BJ (cell line): Measurements from ENCODE around the gene SNX1. TPM values are rescaled to one million over a fixed set of nuclear protein-coding genes. Genes with fewer than 3 reads are reported as not detected.

ENCODE experiments used
- CTCF ChIA-PET: fragments of 350-600 bp; formaldehyde crosslinking; extraction: SDS; loops from one replicate; lab custom pipeline; 2021; ENCODE audit warnings: antibody characterized with exemption, inconsistent platforms; lab: Yijun Ruan, JAX
- POLR2A ChIA-PET: fragments of 300-600 bp; sonication (Branson Sonifier 250); formaldehyde crosslinking; extraction: SDS; loops from one replicate; lab custom pipeline; 2021; ENCODE audit warnings: antibody characterized with exemption; lab: Charles Lee
- DNase-seq: peaks from one replicate; pipeline ENCODE4 v3.0.0-alpha.2; 2011; ENCODE audit warnings: low read depth
- H3K27me3 ChIP-seq: 2 replicates; pipeline ENCODE4 v1.6.0; 2011; ENCODE audit warnings: low read length; ENCODE audit not compliant: control insufficient read depth, insufficient read depth
- H3K36me3 ChIP-seq: 2 replicates; pipeline ENCODE4 v1.5.1; 2011; ENCODE audit warnings: low read length; ENCODE audit not compliant: control insufficient read depth, insufficient read depth
- H3K4me3 ChIP-seq: 2 replicates; pipeline ENCODE4 v1.5.1; 2011; ENCODE audit warnings: low read depth, mild to moderate bottlenecking, control low read depth, low read length
- polyA plus RNA-seq: library from polyadenylated mRNA; depleted of rRNA; stranded (reverse); fragments of >200 nt; gene quantifications from 2 replicates; pipeline ENCODE4 v1.2.3, GENCODE V29; 2011
- TF ChIP-seq, protein P1 (sequence below): IDR thresholded peaks from 2 replicates; pipeline ENCODE4 v1.5.1; 2011; ENCODE audit warnings: low read depth, mild to moderate bottlenecking, control low read depth, inconsistent platforms, low read length, moderate library complexity; ENCODE audit not compliant: insufficient read depth

The SNX1 gene
- polyA plus RNA-seq, 1 experiment, result 57.5 TPM

DNA sequence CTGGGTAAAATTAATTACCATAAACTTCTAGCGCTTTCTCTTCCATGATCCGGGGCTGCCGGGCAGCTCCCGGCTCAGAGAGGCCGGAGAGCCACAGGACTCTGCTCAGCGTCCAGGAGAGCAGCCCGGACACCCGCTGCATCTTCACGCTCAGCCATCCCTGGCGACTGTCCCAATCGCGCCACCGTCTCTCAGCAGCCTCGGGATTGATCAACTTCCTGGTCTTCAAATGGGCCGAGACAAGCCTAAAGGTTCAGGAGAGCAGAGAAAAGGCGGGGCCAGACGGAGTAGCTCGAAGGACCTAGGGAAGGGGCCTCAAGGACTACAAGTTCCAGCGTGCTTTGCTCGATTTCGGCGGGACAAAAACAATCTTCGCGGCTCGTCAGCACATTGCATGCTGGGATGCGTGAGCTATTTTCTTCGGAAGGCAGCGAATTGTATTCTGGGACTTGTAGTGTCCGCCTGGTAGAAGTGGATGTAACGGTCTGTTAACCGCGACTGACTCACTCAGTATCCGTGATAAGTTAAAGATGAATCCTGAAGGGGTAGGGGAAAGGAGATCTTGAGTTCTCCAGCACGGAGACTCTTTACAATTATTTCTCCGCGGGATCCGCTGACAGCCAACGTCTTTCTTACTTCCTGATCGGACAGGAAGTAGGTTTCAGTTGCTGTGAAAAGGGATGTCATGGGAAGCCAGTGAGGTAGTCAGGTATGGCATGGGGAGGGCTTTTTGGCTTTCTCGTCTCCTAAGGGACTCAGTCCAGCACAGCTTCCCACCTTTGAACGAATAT, 2.0 kb upstream of the SNX1 start, which contains the start of gene CIAO2A:
TSS of gene CIAO2A (minus strand) at position 212 of the 791 bp plus-strand sequence. CDS start at position 142, 70 bp downstream.
- H3K36me3 ChIP-seq, result no peaks in the 10 kb centered on the region; the same call in 1 of the 2 replicates
- peak; percentile 96 for DNase-seq
- ChIA-PET CTCF (interaction anchor here (0.7 to 1.3 kb wide), 5 partner anchors 15 to 62 kb away, joined by 3 to 4 read pairs (median 3); no protein-coding TSS in a partner anchor), POLR2A (no interaction called here)
- no peaks in the 10 kb centered on the region for H3K27me3 ChIP-seq
- H3K4me3 ChIP-seq, result peak within 1 kb of the TSS; percentile 66
- TF ChIP-seq, protein P1, sequence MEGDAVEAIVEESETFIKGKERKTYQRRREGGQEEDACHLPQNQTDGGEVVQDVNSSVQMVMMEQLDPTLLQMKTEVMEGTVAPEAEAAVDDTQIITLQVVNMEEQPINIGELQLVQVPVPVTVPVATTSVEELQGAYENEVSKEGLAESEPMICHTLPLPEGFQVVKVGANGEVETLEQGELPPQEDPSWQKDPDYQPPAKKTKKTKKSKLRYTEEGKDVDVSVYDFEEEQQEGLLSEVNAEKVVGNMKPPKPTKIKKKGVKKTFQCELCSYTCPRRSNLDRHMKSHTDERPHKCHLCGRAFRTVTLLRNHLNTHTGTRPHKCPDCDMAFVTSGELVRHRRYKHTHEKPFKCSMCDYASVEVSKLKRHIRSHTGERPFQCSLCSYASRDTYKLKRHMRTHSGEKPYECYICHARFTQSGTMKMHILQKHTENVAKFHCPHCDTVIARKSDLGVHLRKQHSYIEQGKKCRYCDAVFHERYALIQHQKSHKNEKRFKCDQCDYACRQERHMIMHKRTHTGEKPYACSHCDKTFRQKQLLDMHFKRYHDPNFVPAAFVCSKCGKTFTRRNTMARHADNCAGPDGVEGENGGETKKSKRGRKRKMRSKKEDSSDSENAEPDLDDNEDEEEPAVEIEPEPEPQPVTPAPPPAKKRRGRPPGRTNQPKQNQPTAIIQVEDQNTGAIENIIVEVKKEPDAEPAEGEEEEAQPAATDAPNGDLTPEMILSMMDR, result no peak

DNA sequence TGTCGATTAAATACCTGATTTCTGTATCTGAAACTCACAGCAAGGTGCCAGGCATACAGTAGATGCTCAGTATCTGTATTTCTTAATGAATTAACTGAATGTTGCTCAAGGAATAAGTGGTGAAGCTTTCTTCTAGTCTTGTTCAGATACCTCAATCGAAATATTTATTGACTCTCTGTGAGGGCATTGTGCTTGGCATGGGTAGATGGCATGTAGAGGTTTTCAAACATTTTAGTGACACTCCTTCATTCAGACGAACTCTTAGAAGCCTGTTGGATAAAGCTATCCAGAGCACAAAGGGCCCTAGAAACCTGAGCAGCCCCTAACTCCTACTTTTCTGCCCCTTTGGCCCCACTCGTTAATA, 369 bp upstream of the SNX1 start:
- Histone ChIP-seq H3K36me3 (no peaks in the 10 kb centered on the region), H3K4me3 (no peak overlapping the region), H3K27me3 (no peaks in the 10 kb centered on the region)
- DNase-seq, result no peak
- ChIA-PET CTCF (interaction anchor here (1.0 kb wide), 1 partner anchor 542 kb away, joined by 3 read pairs; no protein-coding TSS in a partner anchor), POLR2A (interaction anchor here (0.5 kb wide), 1 partner anchor 12 kb away, joined by 3 read pairs; no protein-coding TSS in a partner anchor)
- TF ChIP-seq, protein P1, result no peak

DNA sequence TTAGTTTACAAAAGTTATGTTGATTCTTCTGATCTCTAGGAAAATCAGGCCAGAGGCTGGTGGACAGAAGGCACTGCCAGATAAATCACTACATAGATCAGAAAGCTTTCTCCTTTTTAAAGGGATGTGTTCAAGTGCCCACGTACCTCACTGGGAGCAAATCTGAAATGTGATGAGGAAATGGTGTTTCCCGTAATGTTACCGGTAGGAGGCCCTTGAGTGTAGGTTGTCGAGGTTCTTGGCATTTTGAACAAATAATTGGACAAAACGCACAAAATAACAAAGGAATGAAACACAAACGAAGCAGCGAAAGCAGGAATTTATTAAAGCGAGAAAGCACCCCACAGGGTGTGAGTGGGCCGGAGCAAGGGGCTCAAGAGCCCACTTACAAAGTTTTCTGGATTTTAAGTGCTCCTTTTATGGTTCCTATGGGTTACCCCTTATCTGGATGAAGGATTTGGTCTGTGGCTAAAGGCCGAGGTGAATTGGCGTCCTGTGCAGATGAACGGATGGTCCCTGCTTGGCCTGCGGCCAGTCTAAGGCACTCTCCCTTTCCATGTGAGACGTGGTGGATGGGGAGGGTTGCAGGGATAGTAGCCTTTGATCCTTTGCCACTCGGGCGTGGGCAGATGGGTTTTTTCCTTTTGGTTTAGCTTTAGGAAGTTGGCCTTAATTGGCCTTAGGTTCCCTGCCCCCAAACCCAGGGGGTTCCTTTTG, 1.0 kb downstream of the SNX1 start:
- DNase-seq, result no peak
- no peaks in the 10 kb centered on the region for H3K36me3 ChIP-seq
- no peaks in the 10 kb centered on the region for H3K27me3 ChIP-seq
- ChIA-PET POLR2A (no interaction called here), CTCF (no interaction called here)
- TF ChIP-seq, protein P1, result peak; percentile 32
- peak overlapping the region; percentile 71 for H3K4me3 ChIP-seq

DNA sequence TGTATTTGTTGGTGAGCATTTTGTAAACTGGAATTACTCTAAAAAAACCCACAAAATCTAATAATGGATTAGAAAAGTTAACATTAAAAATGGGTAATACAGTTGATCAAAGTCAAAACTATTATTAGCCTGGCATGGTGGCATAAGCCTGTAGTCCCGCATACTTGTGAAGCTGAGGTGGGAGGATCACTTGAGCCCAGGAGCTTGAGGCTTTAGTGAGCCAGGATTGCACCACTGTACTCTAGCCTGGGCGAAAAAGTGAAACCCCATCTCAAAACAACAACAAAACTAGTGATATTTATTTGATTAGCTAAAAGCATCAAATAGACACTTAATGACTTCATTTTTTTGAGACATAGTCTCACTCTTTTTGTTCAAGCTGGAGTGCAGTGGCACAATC, 3.6 kb downstream of the SNX1 start:
- Histone ChIP-seq H3K27me3 (no peaks in the 10 kb centered on the region), H3K36me3 (no peaks in the 10 kb centered on the region), H3K4me3 (no peak overlapping the region)
- ChIA-PET POLR2A (no interaction called here), CTCF (interaction anchor here (2.0 kb wide), 1 partner anchor 32 kb away, joined by 6 read pairs; no protein-coding TSS in a partner anchor)
- TF ChIP-seq, protein P1, result no peak
- DNase-seq, result no peak

DNA sequence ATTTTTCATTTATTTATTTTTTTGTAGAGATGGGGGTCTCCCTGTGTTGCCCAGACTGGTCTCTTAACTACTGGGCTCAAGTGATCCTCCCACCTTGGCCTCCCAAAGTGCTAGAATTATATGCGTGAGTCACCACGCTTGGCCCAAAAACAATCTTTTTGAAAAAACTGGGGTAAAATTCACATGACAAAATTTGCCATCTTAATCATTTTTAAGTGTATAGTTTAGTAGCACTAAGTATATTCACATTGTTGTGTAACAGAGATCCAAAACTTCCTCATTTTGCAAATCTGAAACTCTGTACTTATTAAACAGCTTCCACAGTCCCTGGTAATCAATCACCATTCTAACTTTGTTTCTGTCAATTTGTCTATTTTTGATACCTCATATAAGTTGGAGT, 5.2 kb downstream of the SNX1 start:
- Histone ChIP-seq H3K27me3 (no peaks in the 10 kb centered on the region), H3K4me3 (no peak overlapping the region), H3K36me3 (no peaks in the 10 kb centered on the region)
- no peak for DNase-seq
- TF ChIP-seq, protein P1, result no peak
- ChIA-PET CTCF (no interaction called here), POLR2A (no interaction called here)
